SK-N-SH (cell line): ENCODE measurements around the gene MYO16.

Experiments used
- EP300 ChIP-seq, 2 experiments: IDR thresholded peaks; 2 replicates each; pipeline versions ENCODE4 v1.4.0 to v1.6.1; 2012; ENCODE audit warnings: borderline replicate concordance in 1 of 2, low read depth in 1 of 2, low read length in 1 of 2
- GABPA ChIP-seq: IDR thresholded peaks from 2 replicates; pipeline ENCODE4 v1.4.0; 2012; ENCODE audit warnings: low read depth, mild to moderate bottlenecking
- JUND ChIP-seq: IDR thresholded peaks from 2 replicates; pipeline ENCODE4 v1.4.0; 2012
- MXI1 ChIP-seq: IDR thresholded peaks from 2 replicates; pipeline ENCODE4 v1.6.1; 2012; ENCODE audit warnings: mild to moderate bottlenecking, low read depth, low read length, improper control_type of control experiment
- SIN3A ChIP-seq: IDR thresholded peaks from 2 replicates; pipeline ENCODE4 v1.6.1; 2012; ENCODE audit warnings: low read depth, mild to moderate bottlenecking, low read length, moderate library complexity, borderline replicate concordance
- TEAD4 ChIP-seq: IDR thresholded peaks from 2 replicates; pipeline ENCODE4 v1.4.0; 2012; ENCODE audit warnings: mild to moderate bottlenecking, borderline replicate concordance; ENCODE audit not compliant: insufficient read depth
- YY1 ChIP-seq: IDR thresholded peaks from 2 replicates; pipeline ENCODE4 v1.4.0; 2012; ENCODE audit warnings: low read depth, mild to moderate bottlenecking
- TF ChIP-seq, protein P1 (sequence below): fragments of 200-600 bp; sonication (generic); IDR thresholded peaks from 2 replicates; pipeline ENCODE4 v1.6.1; 2017; ENCODE audit warnings: antibody characterized with exemption, mild to moderate bottlenecking, moderate library complexity
- TF ChIP-seq, protein P2 (sequence below): IDR thresholded peaks from 2 replicates; pipeline ENCODE4 v1.6.1; 2012; ENCODE audit warnings: mild to moderate bottlenecking, low read depth, low read length, moderate library complexity
- TF ChIP-seq, protein P3 (sequence below): fragments of 150-350 bp; IDR thresholded peaks from 2 replicates; pipeline ENCODE4 v1.6.1; 2017; ENCODE audit warnings: antibody characterized with exemption, low read length, low read depth, borderline replicate concordance

DNA sequence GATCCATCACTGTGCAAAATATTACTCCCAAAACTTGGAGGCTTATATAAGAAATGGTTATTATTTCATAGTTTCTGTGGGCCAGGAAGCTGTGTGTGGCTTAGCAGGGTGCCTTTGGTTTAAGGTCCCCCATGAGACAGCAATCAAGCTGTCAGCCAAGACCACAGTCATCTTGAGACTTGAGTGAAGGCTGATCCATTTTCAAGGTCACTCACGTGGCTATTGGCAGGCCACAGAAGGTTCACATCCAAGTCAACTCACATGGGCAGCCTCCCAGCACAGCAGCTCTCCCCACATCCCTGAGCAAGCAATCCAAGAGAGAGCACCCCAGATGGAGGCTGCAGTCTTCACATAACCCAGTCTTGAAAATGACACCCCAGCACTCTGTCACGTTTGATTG, 537.4 kb downstream of the MYO16 start:
- TF ChIP-seq, protein P1, sequence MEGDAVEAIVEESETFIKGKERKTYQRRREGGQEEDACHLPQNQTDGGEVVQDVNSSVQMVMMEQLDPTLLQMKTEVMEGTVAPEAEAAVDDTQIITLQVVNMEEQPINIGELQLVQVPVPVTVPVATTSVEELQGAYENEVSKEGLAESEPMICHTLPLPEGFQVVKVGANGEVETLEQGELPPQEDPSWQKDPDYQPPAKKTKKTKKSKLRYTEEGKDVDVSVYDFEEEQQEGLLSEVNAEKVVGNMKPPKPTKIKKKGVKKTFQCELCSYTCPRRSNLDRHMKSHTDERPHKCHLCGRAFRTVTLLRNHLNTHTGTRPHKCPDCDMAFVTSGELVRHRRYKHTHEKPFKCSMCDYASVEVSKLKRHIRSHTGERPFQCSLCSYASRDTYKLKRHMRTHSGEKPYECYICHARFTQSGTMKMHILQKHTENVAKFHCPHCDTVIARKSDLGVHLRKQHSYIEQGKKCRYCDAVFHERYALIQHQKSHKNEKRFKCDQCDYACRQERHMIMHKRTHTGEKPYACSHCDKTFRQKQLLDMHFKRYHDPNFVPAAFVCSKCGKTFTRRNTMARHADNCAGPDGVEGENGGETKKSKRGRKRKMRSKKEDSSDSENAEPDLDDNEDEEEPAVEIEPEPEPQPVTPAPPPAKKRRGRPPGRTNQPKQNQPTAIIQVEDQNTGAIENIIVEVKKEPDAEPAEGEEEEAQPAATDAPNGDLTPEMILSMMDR: no peak
- no peak for TF ChIP-seq MXI1
- no peak for TF ChIP-seq YY1
- no peak for TF ChIP-seq TEAD4
- TF ChIP-seq EP300 (IDR thresholded peaks at IDR 0.05; ENCODE audit: borderline replicate concordance in 1 of 2, low read depth in 1 of 2, low read length in 1 of 2): no peak
- TF ChIP-seq, protein P2, sequence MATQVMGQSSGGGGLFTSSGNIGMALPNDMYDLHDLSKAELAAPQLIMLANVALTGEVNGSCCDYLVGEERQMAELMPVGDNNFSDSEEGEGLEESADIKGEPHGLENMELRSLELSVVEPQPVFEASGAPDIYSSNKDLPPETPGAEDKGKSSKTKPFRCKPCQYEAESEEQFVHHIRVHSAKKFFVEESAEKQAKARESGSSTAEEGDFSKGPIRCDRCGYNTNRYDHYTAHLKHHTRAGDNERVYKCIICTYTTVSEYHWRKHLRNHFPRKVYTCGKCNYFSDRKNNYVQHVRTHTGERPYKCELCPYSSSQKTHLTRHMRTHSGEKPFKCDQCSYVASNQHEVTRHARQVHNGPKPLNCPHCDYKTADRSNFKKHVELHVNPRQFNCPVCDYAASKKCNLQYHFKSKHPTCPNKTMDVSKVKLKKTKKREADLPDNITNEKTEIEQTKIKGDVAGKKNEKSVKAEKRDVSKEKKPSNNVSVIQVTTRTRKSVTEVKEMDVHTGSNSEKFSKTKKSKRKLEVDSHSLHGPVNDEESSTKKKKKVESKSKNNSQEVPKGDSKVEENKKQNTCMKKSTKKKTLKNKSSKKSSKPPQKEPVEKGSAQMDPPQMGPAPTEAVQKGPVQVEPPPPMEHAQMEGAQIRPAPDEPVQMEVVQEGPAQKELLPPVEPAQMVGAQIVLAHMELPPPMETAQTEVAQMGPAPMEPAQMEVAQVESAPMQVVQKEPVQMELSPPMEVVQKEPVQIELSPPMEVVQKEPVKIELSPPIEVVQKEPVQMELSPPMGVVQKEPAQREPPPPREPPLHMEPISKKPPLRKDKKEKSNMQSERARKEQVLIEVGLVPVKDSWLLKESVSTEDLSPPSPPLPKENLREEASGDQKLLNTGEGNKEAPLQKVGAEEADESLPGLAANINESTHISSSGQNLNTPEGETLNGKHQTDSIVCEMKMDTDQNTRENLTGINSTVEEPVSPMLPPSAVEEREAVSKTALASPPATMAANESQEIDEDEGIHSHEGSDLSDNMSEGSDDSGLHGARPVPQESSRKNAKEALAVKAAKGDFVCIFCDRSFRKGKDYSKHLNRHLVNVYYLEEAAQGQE: no peak
- TF ChIP-seq, protein P3, sequence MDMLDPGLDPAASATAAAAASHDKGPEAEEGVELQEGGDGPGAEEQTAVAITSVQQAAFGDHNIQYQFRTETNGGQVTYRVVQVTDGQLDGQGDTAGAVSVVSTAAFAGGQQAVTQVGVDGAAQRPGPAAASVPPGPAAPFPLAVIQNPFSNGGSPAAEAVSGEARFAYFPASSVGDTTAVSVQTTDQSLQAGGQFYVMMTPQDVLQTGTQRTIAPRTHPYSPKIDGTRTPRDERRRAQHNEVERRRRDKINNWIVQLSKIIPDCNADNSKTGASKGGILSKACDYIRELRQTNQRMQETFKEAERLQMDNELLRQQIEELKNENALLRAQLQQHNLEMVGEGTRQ: no peak
- no peak for TF ChIP-seq SIN3A
- TF ChIP-seq JUND: no peak
- TF ChIP-seq GABPA: no peak
